ENCODE data around the gene MMP23B.

Gene MMP23B

DNA sequence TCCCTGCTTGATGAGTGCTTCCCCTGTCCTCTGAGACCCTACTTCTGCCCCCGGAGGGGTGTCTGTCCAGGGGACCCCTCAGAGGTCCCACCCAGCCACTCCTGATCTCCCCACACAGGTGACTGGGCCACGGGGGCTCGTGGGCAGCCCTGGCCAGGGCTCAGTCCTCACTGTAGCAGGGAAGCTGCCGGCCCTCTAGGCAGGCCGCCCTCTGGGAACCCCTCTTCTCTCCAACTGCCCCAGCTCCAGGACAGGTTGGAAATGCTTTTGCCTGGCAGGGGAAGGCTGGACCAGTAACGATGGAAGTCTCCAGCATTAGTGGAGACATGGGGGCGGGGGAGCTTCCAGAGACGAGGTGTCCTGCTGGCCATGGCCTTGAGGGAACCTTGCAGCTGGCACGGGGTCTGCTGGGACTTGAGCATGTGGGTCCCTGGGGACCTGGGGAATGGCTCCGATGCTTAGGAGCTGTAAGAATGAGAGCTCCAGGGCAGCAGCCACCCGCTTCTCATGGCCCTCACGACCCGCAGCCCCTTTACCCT is 28.9 kb upstream of the MMP23B start:
- DNase-seq = no peak

- DNase-seq = no peak
These were observed 28.2 kb upstream of the MMP23B start for GRCh38 chr1:1603671-1604373.

- no peak for DNase-seq
These were observed 27.5 kb upstream of the MMP23B start for GRCh38 chr1:1604374-1605033.

- no peak for DNase-seq
These were observed 26.9 kb upstream of the MMP23B start for GRCh38 chr1:1605034-1605591.

DNA sequence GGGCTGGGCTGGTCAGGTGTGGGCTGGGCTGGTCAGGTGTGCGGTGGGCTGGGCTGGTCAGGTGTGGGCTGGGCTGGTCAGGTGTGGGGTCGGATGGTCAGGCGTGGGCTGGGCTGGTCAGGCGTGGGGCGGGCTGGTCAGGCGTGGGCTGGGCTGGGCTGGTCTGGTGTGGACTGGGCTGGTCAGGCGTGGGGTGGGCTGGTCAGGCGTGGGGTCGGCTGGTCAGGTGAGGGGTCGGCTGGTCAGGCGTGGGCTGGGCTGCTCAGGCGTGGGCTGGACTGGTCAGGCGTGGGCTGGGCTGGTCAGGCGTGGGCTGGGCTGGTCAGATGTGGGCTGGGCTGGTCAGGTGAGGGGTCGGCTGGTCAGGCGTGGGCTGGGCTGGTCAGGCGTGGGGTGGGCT is 26.2 kb upstream of the MMP23B start:
- no peak for DNase-seq

GRCh38 chr1:1606232-1606631 is 25.7 kb upstream of the MMP23B start:
- no peak for DNase-seq

- no peak for DNase-seq
These were observed 22.0 kb upstream of the MMP23B start for GRCh38 chr1:1609822-1610485.

DNA sequence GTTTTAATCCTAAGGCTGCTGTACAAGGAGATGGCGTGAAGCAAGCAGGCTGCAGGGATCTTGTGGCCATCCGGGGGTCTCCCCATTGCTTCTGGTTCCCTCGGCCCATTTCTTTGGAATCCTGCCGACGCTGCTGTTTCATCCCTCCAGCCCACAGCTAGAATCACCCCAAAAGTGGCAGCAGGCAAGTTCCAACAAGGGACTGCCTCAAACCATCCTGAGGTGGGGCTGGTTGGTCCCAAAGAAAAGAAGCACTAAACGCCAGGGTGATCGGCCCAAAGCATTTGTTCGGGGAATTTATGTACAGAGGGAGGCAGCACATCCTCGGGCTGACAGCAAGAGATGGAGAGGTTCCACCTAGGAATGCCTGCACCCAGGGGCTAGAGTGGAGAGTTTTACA is 21.2 kb upstream of the MMP23B start:
- DNase-seq = no peak

DNA sequence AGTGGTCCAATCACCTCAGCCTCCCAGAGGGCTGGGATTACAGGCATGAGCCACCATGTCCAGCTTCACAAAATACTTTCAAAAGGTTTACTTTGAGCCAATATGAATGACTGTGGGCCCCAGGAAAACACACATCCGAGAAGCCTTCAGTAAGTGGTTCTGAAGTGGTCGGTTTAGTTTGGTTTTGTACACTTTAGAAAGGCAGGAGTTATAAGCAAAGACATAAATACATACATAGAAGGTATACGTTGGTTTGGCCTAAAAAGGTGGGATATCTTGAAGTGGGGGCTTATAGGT is 19.9 kb upstream of the MMP23B start:
- DNase-seq = no peak

GRCh38 chr1:1613509-1614082 is 18.4 kb upstream of the MMP23B start:
- DNase-seq = no peak

- DNase-seq = peak; percentile 96
These were observed 17.6 kb upstream of the MMP23B start for GRCh38 chr1:1614204-1614953.

GRCh38 chr1:1614954-1615255 is 17.1 kb upstream of the MMP23B start:
- no peak for DNase-seq

DNA sequence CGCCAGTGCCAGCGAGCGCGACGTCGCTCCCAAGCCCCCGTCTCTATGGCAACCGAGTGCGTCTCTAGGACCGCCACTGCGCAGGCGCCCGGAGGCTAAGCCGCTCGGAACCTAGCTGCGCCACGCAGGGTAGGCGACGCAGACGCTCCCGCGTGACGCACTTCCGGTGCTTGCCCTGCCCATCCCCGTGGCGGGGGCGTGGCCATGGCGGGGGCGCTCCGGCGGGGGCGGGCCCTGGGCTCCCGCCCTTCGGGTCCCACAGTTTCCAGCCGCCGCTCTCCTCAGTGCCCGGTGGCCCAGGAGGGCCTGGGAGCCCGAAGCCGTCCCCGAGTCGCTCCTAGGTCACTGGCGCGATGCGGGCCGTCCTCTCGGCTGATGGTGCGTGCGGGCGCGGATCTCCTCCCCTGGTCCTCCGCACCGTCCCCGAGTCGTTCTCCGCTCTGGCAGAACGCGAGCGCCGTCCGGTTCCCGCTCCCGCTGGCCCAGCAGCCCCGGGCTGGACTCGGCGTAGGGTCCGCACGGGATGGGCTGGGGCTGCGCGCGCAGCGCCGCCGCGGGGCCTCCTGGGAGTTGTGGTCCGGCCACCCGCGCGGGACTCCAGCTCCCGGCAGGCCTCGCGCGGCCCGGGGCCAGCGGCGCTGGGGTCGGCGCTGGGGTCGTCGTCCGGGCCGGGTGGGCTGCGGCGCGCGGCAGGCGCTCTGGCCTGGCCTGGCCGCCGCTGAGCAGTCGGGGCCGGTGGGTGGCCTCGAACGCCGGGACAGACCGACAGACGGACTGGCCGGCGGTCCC is 16.5 kb upstream of the MMP23B start, which contains the start of gene MIB2:
Gene MIB2, plus strand, starts transcription at position 245 of the 789 bp plus-strand sequence. CDS start 7,953 bp downstream, outside the sequence.
- DNase-seq = peak; percentile 99

GRCh38 chr1:1616045-1616790 is 15.8 kb upstream of the MMP23B start:
- DNase-seq = peak; percentile 61

DNA sequence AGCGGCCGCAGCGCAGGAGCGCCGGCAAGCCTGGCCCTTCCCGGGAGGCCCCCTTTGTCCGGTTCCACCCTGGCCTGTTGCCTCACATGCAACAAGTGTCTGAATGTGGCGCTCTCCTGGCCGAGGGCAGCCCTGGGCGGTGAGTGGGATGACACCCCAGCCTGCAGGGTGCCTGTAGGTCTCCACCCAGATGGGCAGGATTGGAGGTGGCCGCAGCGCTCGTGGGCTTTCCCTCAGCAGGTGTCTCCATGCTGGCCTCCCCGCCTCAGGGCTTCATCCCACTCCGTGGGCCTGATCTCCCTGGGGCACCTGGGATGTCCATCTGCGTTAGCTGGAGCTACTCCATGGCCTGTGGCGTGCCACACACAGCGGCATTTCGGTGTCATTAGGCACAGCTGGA is 15.1 kb upstream of the MMP23B start:
- no peak for DNase-seq

DNA sequence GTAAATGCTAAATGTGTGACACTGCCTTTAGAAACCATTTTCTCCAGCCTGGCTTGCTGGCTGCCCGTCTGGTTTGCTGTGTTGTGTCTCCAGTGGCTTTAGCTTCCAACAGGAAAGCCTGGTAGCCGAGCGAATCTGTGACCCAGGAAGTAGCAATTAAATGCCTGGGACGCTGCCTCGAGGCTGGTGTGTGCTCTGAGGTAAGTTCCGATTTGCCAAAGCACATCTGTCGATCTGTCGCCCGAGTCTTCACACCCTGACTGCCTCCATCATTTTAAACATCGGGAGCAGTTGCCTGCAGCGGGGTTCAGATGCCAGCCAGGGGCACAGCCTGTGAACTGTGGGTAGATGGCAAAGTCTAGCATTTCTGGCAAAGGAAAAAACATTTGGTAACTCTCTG is 14.5 kb upstream of the MMP23B start:
- DNase-seq = no peak

DNA sequence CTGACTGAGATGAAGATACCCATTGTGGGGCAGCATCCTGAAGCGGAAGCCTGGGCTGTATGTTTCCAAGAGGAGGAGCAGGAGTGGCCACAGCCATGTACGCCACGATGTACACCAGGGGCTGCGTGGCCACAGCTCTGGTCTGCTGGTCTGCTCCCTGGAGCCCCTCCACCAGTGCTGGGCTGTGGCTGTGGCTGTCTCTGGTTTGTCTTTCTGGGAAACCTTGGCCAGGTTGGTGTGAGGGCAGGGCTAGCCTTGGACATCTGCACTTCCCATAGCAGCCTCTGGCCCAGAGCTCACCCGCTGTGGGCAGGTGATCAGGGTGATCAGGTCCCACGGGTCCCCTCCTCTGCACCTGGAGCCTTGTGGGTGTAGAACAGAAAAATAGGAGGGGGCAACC is 14.0 kb upstream of the MMP23B start:
- no peak for DNase-seq

- DNase-seq = no peak
These were observed 13.4 kb upstream of the MMP23B start for GRCh38 chr1:1618396-1619068.

GRCh38 chr1:1619917-1620361 is 12.0 kb upstream of the MMP23B start:
- peak; percentile 28 for DNase-seq

GRCh38 chr1:1620433-1621139 is 11.4 kb upstream of the MMP23B start:
- no peak for DNase-seq

Measured in suppressor macrophage treated with lipopolysaccharide for 4 hours (primary cell).